HCT116 (cell line): ENCODE measurements around the gene NCKAP5. TPM values are rescaled to one million over a fixed set of nuclear protein-coding genes. Genes with fewer than 3 reads are reported as not detected.

Source experiments
- ATAC-seq: fragments of 200-7000 bp; cut with Tn5 transposase; 2 replicates; pipeline ENCODE4 v1.9.1; 2020; ENCODE audit warnings: mild to moderate bottlenecking, moderate library complexity
- BruUV-seq: library from RNA; stranded (reverse); fragments of 400-500 nt; replicated peaks from 2 replicates; lab custom pipeline; 2021; lab: Mats Ljungman, UMichigan
- CTCF ChIA-PET: fragments of 300-600 bp; sonication (Branson Sonifier 250); formaldehyde crosslinking; loops from one replicate; lab custom pipeline; 2021; ENCODE audit warnings: antibody characterized with exemption; lab: Charles Lee
- POLR2A ChIA-PET: fragments of 300-600, 350-600 bp; sonication (Branson Sonifier 250); formaldehyde crosslinking; loops from one replicate; lab custom pipeline; 2021; ENCODE audit warnings: antibody characterized with exemption; lab: Charles Lee
- RAD21 ChIA-PET, 2 experiments: fragments of 300-600 bp; sonication (Branson Sonifier 250); formaldehyde crosslinking; loops; one replicate each; lab custom pipeline; 2023; ENCODE audit warnings: low total read pairs in 2 of 2; ENCODE audit not compliant: uncharacterized antibody in 2 of 2, unreplicated experiment in 2 of 2, low non-redundant PET in 1 of 2; lab: Charles Lee
- DNase-seq: peaks from one replicate; pipeline ENCODE4 v3.0.0-alpha.2; 2010; ENCODE audit warnings: low read depth, low spot score
- H2AFZ ChIP-seq: fragments of 200-600 bp; shearing (Covaris generic), sonication (generic); 2 replicates; pipeline ENCODE4 v1.6.1; 2017; ENCODE audit warnings: low read depth, mixed run types, mixed read lengths, antibody characterized with exemption, low read length; ENCODE audit not compliant: poor library complexity, severe bottlenecking
- H3K27ac ChIP-seq: 2 replicates; pipeline ENCODE4 v1.5.1; 2012; ENCODE audit warnings: low read depth, low read length
- H3K27me3 ChIP-seq: fragments of 200-600 bp; sonication (generic); 2 replicates; pipeline ENCODE4 v1.6.1; 2016; ENCODE audit warnings: mixed run types, low read length, mixed read lengths; ENCODE audit not compliant: insufficient read depth
- H3K36me3 ChIP-seq, 2 experiments: fragments of 200-500 bp in 1 of 2; fragments of 200-600 bp in 1 of 2; sonication (Bioruptor generic) in 1 of 2; sonication (generic) in 1 of 2; 2 replicates each; pipeline versions ENCODE4 v1.5.1 to v1.6.1; 2014 to 2016; ENCODE audit warnings: low read length in 2 of 2, inconsistent platforms in 1 of 2, mixed read lengths in 1 of 2, mixed run types in 1 of 2; ENCODE audit not compliant: insufficient read depth in 2 of 2, control insufficient read depth in 1 of 2
- H3K4me1 ChIP-seq, 2 experiments: fragments of 200-600 bp in 1 of 2; sonication (generic) in 1 of 2; 2 replicates each; pipeline versions ENCODE4 v1.5.1 to v1.6.1; 2012 to 2017; ENCODE audit warnings: low read length in 2 of 2, inconsistent platforms in 1 of 2, mild to moderate bottlenecking in 1 of 2, mixed read lengths in 1 of 2, mixed run types in 1 of 2, moderate library complexity in 1 of 2; ENCODE audit not compliant: insufficient read depth in 2 of 2, control insufficient read depth in 1 of 2
- H3K4me2 ChIP-seq: fragments of 200-600 bp; sonication (generic); 2 replicates; pipeline ENCODE4 v1.6.1; 2017; ENCODE audit warnings: mixed run types, low read length, mixed read lengths
- H3K4me3 ChIP-seq, 2 experiments: fragments of 200-600 bp in 1 of 2; sonication (generic) in 1 of 2; replicated peaks in 1 of 2; 2 replicates each; pipeline ENCODE4 v1.5.1; 2011 to 2016; ENCODE audit warnings: low read length in 2 of 2, control low read depth in 1 of 2, low read depth in 1 of 2, mild to moderate bottlenecking in 1 of 2, mixed read lengths in 1 of 2, mixed run types in 1 of 2
- H3K79me2 ChIP-seq: fragments of 200-600 bp; sonication (generic); 2 replicates; pipeline ENCODE4 v1.6.1; 2017; ENCODE audit warnings: mild to moderate bottlenecking, mixed run types, low read length, moderate library complexity, mixed read lengths; ENCODE audit not compliant: insufficient read depth
- H3K9ac ChIP-seq: fragments of 200-600 bp; sonication (generic); 2 replicates; pipeline ENCODE4 v1.6.1; 2016; ENCODE audit warnings: low read length, mixed read lengths
- H3K9me2 ChIP-seq: fragments of 200-600 bp; sonication (generic), shearing (Covaris generic); 2 replicates; pipeline ENCODE4 v1.6.1; 2017; ENCODE audit warnings: mixed run types, mild to moderate bottlenecking, moderate library complexity; ENCODE audit not compliant: insufficient read depth
- H3K9me3 ChIP-seq, 2 experiments: fragments of 200-500 bp in 1 of 2; fragments of 200-600 bp in 1 of 2; sonication (Bioruptor generic) in 1 of 2; sonication (generic) in 1 of 2; 2 replicates each; pipeline ENCODE4 v1.6.1; 2014 to 2017; ENCODE audit warnings: low read length in 2 of 2, mixed read lengths in 2 of 2, inconsistent platforms in 1 of 2, low read depth in 1 of 2, mild to moderate bottlenecking in 1 of 2, mixed run types in 1 of 2, moderate library complexity in 1 of 2; ENCODE audit not compliant: control insufficient read depth in 1 of 2, insufficient read depth in 1 of 2
- H4K20me1 ChIP-seq: fragments of 200-600 bp; sonication (generic), shearing (Covaris generic); 2 replicates; pipeline ENCODE4 v1.6.1; 2017; ENCODE audit warnings: mixed run types, mild to moderate bottlenecking, moderate library complexity; ENCODE audit not compliant: insufficient read depth
- ATF3 ChIP-seq: IDR thresholded peaks from 2 replicates; pipeline ENCODE4 v1.6.1; 2012
- CEBPB ChIP-seq: IDR thresholded peaks from 2 replicates; pipeline ENCODE4 v1.6.1; 2012; ENCODE audit warnings: low read depth
- EZH2 ChIP-seq: fragments of 200-600 bp; sonication (generic); IDR thresholded peaks from 2 replicates; pipeline ENCODE4 v1.6.1; 2017; ENCODE audit warnings: antibody characterized with exemption, mixed run types
- FOSL1 ChIP-seq: IDR thresholded peaks from 2 replicates; pipeline ENCODE4 v1.6.1; 2012; ENCODE audit warnings: low read depth
- MAX ChIP-seq: IDR thresholded peaks from 2 replicates; pipeline ENCODE4 v1.6.1; 2012
- POLR2A ChIP-seq: IDR thresholded peaks from 2 replicates; pipeline ENCODE4 v1.7.0; 2011; ENCODE audit warnings: borderline replicate concordance; ENCODE audit not compliant: insufficient read depth, insufficient read length; ENCODE audit errors: extremely low read depth
- RAD21 ChIP-seq: IDR thresholded peaks from 2 replicates; pipeline ENCODE4 v1.6.1; 2012; ENCODE audit warnings: low read depth, mild to moderate bottlenecking
- REST ChIP-seq: IDR thresholded peaks from 2 replicates; pipeline ENCODE4 v1.6.1; 2012; ENCODE audit warnings: low read depth
- SIN3A ChIP-seq: IDR thresholded peaks from 2 replicates; pipeline ENCODE4 v1.6.1; 2012; ENCODE audit warnings: low read depth
- SP1 ChIP-seq: IDR thresholded peaks from 2 replicates; pipeline ENCODE4 v1.6.1; 2012; ENCODE audit warnings: low read depth
- SRF ChIP-seq: IDR thresholded peaks from 2 replicates; pipeline ENCODE4 v1.6.1; 2012; ENCODE audit warnings: low read depth
- TCF7L2 ChIP-seq: IDR thresholded peaks from 2 replicates; pipeline ENCODE4 v1.7.0; 2011; ENCODE audit warnings: borderline replicate concordance, inconsistent platforms; ENCODE audit not compliant: insufficient read depth, insufficient read length; ENCODE audit errors: extremely low read depth
- YY1 ChIP-seq: IDR thresholded peaks from 2 replicates; pipeline ENCODE4 v1.6.1; 2011; ENCODE audit warnings: low read length, low read depth, moderate library complexity, mild to moderate bottlenecking; ENCODE audit not compliant: insufficient replicate concordance; ENCODE audit errors: extremely low read depth
- ZBTB33 ChIP-seq: IDR thresholded peaks from 2 replicates; pipeline ENCODE4 v1.6.1; 2011; ENCODE audit warnings: mild to moderate bottlenecking, low read length, moderate library complexity; ENCODE audit not compliant: insufficient replicate concordance; ENCODE audit errors: extremely low read depth
- ZFX ChIP-seq: fragments of 450-650 bp; IDR thresholded peaks from 2 replicates; pipeline ENCODE4 v1.6.1; 2017
- intact Hi-C: fragments of 100-400 bp; cut with micrococcal nuclease; formaldehyde crosslinking; loops from 2 replicates; pipeline ENCODE4 v1.10.0; 2022
- total RNA-seq: library from RNA; stranded (reverse); gene quantifications from one replicate; pipeline ENCODE4 v1.2.1, GENCODE V29; 2021; ENCODE audit not compliant: unreplicated experiment
- TF ChIP-seq, protein P1 (sequence below), 3 experiments: fragments of 200-600 bp in 1 of 3; sonication (generic) in 1 of 3; IDR thresholded peaks in 2 of 3; conservative IDR thresholded peaks in 1 of 3; 2 replicates each; pipeline ENCODE4 v1.5.1; 2012 to 2017; ENCODE audit warnings: low read depth in 2 of 3, low read length in 2 of 3, antibody characterized with exemption in 1 of 3, borderline replicate concordance in 1 of 3, control low read depth in 1 of 3, mild to moderate bottlenecking in 1 of 3, mixed read lengths in 1 of 3, mixed run types in 1 of 3, moderate library complexity in 1 of 3; ENCODE audit not compliant: insufficient read depth in 1 of 3

Gene NCKAP5
- total RNA-seq, 1 experiment from 2014 or later = 0.30 TPM

GRCh38 chr2:133235968-133236367 lies 332.3 kb downstream of the NCKAP5 start:
- Histone ChIP-seq H3K27me3 (0 out of 2 replicates have a peak, but pooled peaks cover 3% of the 10 kb centered on the region), H3K9ac (no peak overlapping the region), H3K4me2 (no peak overlapping the region), H3K79me2 (no peaks in the 10 kb centered on the region), H3K36me3 (no peaks in the 10 kb centered on the region), H2AFZ (no peak overlapping the region), H3K4me1 (no peaks in the 10 kb centered on the region), H3K9me3 (no peaks in the 10 kb centered on the region), H3K9me2 (no peaks in the 10 kb centered on the region), H3K4me3 (no peak overlapping the region), H3K27ac (no peak overlapping the region), H4K20me1 (no peaks in the 10 kb centered on the region)
- CTCF ChIA-PET = no interaction called here
- BruUV-seq = no TSS peak
- TF ChIP-seq EZH2 (no peak), CEBPB (no peak), ZFX (no peak), SRF (no peak), MAX (no peak), FOSL1 (no peak), ZBTB33 (no peak), YY1 (no peak), RAD21 (no peak), SIN3A (no peak), POLR2A (no peak), TCF7L2 (no peak), REST (no peak), ATF3 (no peak), SP1 (no peak)
- TF ChIP-seq, protein P1, sequence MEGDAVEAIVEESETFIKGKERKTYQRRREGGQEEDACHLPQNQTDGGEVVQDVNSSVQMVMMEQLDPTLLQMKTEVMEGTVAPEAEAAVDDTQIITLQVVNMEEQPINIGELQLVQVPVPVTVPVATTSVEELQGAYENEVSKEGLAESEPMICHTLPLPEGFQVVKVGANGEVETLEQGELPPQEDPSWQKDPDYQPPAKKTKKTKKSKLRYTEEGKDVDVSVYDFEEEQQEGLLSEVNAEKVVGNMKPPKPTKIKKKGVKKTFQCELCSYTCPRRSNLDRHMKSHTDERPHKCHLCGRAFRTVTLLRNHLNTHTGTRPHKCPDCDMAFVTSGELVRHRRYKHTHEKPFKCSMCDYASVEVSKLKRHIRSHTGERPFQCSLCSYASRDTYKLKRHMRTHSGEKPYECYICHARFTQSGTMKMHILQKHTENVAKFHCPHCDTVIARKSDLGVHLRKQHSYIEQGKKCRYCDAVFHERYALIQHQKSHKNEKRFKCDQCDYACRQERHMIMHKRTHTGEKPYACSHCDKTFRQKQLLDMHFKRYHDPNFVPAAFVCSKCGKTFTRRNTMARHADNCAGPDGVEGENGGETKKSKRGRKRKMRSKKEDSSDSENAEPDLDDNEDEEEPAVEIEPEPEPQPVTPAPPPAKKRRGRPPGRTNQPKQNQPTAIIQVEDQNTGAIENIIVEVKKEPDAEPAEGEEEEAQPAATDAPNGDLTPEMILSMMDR (IDR thresholded peaks at IDR 0.05 in 2 of 3, conservative IDR thresholded peaks at IDR 0.05 in 1 of 3; ENCODE audit: borderline replicate concordance in 1 of 3, insufficient read depth in 1 of 3, low read depth in 2 of 3, low read length in 2 of 3) = no peak
- RAD21 ChIA-PET = no interaction called here
- ATAC-seq (no peak), DNase-seq (no peak)
- intact Hi-C loops = no loop called here
- POLR2A ChIA-PET = interaction anchor here (0.6 kb wide), 2 partner anchors 26 to 194 kb away, joined by 3 to 5 read pairs; no protein-coding TSS in a partner anchor
